HG02884 (cell line): ENCODE measurements around the gene EFCAB7.

ENCODE experiments used
- ATAC-seq: cut with Tn5 transposase; IDR thresholded peaks from one replicate; pipeline ENCODE4 v1.9.1; 2021; ENCODE audit warnings: mild to moderate bottlenecking, moderate library complexity; ENCODE audit not compliant: unreplicated experiment

Gene EFCAB7

DNA sequence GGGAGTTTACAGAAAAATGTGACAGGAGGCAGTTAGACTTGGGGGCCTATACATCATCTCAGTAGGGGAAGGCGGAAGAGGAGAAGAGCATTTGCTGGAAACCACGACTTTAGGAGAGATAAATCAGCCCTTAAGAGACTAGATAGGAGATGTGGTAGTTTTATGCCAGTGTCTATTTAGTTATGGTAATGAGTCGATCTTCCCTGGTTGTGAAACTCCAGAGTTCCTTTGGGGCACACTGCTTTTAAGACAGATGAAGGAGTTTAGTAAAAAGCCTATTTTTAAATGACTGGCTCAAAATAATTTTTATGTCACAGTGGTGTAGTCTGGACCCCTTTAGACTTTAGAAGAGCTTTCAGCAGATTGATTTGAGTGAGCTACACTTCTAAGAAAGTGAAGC is 77.7 kb downstream of the EFCAB7 start:
- no peak for ATAC-seq

DNA sequence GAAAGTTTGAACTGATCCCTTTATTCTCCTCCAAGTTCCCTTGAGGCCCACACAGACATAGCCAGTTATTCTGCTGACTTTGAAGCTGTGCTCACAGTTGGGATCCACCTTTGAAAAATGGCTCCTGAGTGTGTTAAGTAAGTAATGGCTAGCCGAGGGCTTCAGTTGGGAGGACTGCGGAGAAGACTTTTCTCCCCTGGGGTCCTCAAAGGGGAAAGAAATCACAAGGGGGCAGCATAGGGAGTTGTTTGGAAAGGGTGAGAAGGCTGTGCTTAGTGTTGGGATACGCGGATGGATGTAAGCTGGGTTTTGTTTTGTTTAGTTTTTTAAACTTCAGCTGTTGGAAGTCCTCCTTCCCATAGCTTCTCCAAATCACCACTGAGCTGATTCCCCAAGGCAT is 78.1 kb downstream of the EFCAB7 start:
- no peak for ATAC-seq

DNA sequence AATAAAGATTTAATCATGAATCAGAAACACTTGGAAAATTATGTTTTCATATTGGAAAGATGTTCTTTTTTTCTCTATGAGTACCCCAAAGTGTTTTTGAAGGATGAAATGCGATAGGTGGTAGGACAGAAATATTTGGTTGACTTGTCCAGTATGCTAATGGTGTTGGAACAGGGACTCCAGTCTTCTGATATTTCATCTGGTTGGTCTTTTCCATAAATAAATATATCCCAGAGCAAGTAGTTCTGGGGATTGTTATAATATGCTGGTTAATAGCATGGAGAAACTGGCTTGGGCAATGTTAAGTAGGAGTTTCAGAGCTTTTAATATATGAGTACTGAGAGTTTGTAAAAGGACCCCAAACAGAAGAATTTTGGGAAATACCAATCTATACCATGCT is 78.6 kb downstream of the EFCAB7 start:
- ATAC-seq, result no peak

- no peak for ATAC-seq
Measured at GRCh38 chr1:63602629-63603028, 79.3 kb downstream of the EFCAB7 start.

GRCh38 chr1:63603810-63604209 is 80.5 kb downstream of the EFCAB7 start:
- ATAC-seq, result no peak

DNA sequence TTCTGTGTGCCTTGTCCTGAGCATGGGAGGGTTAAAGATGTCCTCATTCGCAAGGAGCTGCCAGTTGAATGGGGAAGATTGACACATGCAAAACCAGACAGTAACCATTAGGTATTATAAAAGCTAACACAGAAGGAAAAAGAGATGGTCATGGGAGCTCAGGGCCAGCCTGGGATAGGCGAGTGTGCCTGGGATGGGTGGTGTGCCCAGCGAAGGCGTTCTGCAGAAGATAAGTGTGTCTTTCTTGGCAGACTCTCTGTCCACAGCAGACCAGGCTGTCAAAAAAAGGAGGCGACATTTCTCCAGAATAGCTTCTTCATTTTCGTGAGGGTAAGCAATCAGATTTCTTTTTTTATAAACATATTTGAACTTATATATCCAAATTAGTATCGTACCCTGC is 84.0 kb downstream of the EFCAB7 start:
- no peak for ATAC-seq

DNA sequence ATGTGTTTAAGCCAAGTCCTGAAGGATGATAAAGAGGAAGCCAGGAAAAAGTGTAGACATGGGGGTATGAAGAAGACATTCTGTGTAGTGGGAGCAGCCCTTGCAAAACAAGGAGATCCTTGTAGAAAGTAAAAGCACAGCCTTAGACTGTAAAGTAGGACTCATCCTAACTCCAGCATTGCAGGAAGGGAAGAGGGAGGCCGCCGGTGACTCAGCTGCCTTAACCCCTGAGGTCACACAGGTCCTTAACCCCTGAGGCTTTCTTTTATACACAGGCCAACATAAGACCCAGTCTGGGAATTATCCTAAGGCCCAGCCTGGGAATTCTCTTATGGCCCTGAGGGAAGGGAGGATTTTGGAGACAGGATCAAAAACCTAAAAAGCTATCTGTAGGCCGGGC is 87.9 kb downstream of the EFCAB7 start:
- ATAC-seq, result no peak

- no peak for ATAC-seq
Measured at GRCh38 chr1:63612564-63612963, 89.2 kb downstream of the EFCAB7 start.

DNA sequence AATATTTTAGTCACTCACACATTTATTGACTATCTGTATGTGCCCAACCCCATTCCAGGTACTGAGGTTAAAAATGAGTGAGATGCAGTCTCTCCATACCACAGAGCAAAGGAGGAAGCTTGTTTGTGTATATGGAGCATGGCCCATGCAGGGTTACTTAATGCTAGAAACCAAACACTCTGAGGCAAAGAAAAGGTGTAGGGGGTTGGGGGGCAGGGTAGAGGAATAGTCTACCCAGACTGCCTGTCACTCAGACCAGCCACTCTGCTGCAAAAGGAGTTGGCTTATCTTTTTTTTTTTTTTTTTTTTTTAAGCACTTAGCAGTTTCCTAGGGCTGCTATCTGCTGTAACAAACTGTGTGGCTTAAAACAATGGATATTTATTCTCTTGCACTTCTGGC is 89.6 kb downstream of the EFCAB7 start:
- ATAC-seq, result no peak

DNA sequence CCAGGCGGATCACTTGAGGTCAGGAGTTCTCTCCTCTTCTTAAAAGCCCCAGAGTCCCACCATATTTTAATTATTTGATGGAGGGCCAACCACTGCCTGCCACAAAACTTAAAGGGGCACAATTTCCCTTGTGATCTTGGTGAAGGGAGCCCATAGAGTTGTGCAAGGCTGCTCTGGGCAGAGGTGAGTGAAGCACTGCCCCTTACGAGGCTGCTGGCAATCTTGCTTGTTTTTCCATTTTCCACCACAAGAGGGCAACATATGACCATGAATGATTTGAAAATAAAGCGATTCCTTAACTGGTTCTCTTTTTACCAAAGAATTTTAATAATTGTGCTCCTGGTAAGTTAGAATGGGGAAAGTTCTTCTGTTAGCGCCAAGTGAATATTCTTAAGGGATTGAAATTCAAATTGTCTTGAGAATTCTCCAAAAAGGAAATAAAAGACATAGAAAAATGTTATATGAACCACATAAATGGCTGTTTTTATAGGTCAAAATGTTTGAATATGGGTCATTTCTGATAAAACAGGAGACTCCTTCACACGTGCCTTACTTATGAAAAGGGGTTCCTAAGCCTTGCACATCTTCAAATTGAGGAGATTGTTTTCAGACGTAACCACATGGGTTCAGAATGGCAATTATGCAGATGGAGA is 92.6 kb downstream of the EFCAB7 start:
- ATAC-seq, result peak; percentile 61

DNA sequence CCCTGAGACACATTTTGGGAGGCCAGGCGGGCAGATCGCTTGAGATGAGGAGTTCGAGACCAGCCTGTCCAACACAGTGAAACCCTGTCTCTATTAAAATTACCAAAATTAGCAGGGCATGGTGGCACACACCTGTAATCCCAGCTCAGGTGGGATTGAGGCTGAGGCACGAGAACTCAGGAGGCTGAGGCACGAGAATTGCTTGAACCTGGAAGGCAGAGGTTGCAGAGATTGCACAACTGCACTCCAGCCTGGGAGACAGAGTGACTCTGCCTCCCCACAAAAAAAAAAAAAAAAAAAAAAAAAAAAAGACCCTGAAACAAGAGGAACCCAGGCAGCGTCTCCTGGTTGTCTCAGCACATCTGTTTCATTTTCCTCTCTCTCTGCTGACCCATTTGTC is 94.1 kb downstream of the EFCAB7 start:
- ATAC-seq, result no peak

DNA sequence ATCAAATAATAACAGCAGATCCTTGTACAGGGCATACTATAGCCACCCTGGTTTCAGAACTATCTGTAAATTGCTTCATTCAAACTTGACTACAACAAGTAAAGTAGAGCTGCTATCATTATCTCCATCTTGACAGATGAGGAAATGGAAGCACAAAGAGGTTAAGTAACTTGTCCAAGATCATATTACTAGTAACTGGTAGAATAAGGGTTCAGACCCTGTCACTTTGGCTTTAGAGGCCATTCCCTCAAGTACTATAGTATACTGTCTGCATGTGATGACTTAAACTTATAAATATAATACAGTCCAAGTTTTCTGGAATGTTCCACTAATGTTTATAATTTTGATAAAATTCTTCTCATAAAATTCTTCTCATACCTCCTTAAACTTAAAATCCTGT is 94.7 kb downstream of the EFCAB7 start:
- ATAC-seq, result no peak

- no peak for ATAC-seq
Measured at GRCh38 chr1:63619558-63619957, 96.2 kb downstream of the EFCAB7 start.

DNA sequence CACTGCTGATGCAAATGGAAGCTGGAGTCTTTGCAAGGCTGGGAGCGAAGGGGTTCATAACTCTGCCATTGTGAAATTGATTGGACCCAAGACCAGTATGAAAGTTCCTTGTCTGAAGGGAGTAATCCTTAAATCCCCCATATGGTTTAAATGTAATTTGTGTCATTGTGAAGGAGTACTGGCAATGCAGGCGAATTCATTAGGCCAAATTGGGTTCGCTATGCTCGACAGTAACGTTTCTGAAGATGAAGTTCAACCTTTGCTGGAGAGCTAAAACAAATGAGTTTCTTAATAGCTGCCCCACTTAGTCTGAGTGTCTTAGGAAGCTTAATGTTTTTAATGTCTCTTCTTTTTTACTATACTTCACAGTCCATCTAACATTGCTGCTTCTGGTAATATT is 97.3 kb downstream of the EFCAB7 start:
- no peak for ATAC-seq

DNA sequence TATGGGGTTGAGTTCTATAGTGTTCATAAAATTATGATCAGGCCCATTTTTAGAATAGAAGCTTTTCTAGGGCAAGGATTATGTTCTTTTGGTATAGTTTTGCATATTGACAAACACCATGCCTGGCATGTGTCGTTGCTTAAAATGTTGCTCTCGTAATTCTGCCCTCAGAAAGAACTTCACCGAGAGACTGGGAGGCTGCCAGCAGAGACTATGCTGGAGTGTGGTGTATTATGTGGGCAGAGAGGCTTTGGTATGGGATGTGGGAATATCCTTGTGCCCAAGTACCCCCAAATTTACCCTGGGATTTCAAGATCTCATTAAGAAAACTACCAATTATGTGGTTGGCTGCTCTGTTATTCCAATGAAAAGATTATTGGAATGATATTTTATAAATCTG is 97.8 kb downstream of the EFCAB7 start:
- no peak for ATAC-seq

GRCh38 chr1:63621698-63622097 is 98.4 kb downstream of the EFCAB7 start:
- no peak for ATAC-seq
